Measurements from ENCODE around the gene NTN1. TPM values are rescaled to one million over a fixed set of nuclear protein-coding genes. Genes with fewer than 3 reads are reported as not detected.
"Not testable (repeated sequence)": the region's sequence is repeated elsewhere in the genome, so short reads cannot be mapped to it uniquely, and the experiment has no call there.

NTN1 gene
- total RNA-seq, 1 experiment from 2014 or later = 22.8 TPM

DNA sequence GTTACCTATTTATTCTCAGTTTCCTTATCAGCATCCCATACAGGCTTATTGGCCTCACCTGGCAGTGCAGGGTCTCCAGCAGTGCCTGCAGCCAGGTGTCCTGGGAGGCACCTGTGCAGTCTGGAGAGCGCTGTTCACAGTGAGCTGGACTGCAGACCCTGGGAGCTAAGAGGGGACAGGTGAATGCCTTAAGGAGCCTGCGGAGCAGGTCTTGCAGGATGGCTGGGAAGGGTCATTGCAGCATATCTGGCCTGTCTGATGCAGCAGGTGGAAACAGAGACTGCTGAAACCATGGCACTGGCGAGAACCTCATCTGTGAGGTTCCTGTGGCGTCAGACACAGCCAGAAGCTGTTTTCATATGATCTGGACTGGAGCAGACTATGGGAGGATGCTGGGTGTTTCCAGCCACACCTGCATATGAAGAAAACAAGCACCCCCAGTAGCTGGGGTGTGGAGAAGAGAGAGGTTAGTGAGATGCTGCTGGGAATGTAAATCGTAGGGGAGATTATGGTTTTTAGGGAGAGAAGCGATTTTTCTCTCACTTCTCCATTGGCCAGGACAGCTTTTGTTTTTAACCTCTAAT lies 77.0 kb downstream of the NTN1 start:
- Histone ChIP-seq H3K27ac (no peak overlapping the region), H3K36me3 (peaks cover 3% of the 10 kb centered on the region; the same call in 1 of the 2 replicates), H3K9me3 (replicated peaks) (no peaks in the 10 kb centered on the region), H3K4me1 (replicated peaks) (no peaks in the 10 kb centered on the region), H3K27me3 (replicated peaks) (no peaks in the 10 kb centered on the region), H3K4me3 (no peak overlapping the region)
- DNase-seq (ENCODE audit: low read depth in 1 of 2, low spot score in 2 of 2) = no peak

DNA sequence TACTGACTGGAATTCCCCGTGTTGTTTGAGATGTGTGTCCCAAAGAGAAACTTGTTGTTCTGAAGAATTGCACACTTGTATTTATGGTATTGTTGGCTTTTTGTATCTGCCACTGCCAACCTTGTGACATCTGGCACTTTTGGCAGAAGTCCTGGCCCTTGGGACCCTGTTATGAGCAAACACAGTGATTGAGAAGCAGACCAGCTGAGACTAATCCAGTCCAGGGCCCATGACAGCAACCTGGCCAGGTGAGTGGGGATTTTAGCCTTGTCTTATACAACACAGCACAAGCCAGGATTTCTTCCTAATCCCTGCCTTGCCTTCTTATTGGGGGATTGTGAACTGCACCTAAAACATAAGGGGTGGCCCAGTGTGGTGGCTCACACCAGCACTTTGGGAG lies 80.0 kb downstream of the NTN1 start:
- H3K27ac ChIP-seq = no peak overlapping the region
- H3K36me3 ChIP-seq = peaks cover 3% of the 10 kb centered on the region; the same call in 1 of the 2 replicates
- no peaks in the 10 kb centered on the region for H3K9me3 ChIP-seq (replicated peaks)

DNA sequence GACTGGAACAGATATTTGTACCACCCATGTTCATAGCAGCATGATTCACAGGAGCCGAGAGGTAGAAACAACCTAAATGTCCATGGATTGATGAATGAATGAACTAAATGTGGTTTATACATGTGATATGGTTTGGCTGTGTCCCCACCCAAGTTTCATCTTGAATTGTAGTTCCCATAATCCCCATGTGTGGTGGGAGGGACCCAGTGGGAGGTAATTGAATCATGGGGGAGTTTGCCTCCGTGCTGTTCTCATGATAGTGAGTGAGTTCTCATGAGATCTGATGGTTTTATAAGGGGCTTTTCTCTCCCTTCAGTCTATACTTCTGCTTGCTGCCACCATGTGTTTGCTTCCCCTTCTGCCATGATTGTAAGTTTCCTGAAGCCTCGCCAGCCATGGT lies 81.9 kb downstream of the NTN1 start:
- H3K27me3 ChIP-seq (replicated peaks); H3K9me3 ChIP-seq (replicated peaks): not testable (repeated sequence)

More for the DNA sequence above, 80.0 kb downstream of the NTN1 start:
- Histone ChIP-seq H3K4me3 (no peak overlapping the region), H3K4me1 (replicated peaks) (no peaks in the 10 kb centered on the region), H3K27me3 (replicated peaks) (no peaks in the 10 kb centered on the region)
- DNase-seq (ENCODE audit: low read depth in 1 of 2, low spot score in 2 of 2) = no peak

DNA sequence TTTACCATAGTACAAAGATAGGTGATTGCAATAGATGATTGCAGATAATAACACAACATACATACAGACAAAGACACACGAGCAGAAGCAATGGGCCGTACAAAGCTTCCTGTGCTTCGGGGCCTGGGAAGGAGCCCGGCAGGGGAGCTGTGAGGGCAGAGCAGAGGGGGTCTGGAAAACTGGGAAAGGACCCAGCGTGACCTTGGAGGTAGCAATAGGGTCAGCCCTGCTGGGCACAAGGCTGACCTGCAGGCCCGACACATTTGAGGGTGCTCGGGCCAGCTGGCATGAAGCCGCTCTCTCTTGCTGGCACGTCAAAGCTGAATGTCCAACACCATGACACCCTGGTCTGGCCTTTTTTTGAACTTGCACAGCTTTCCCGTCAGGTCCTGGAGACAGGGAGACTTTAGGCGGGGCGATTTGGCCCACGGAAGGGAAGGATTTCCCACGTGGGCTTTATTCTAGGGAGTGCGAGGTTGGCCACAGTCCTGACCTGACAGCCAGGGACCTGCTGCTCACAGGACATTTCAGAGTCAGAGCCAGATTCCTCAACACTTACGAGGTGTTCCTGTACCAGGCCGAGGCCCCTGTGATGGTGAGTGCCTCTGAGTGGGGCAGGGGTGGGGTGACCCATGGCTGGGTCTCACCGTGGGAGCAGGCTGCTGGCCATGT lies 83.2 kb downstream of the NTN1 start:
- Histone ChIP-seq H3K27ac (no peak overlapping the region), H3K36me3 (peaks cover 3% of the 10 kb centered on the region; the same call in 1 of the 2 replicates), H3K4me3 (no peak overlapping the region), H3K9me3 (replicated peaks) (no peaks in the 10 kb centered on the region), H3K4me1 (replicated peaks) (no peaks in the 10 kb centered on the region), H3K27me3 (replicated peaks) (no peaks in the 10 kb centered on the region)
- no peak for DNase-seq (ENCODE audit: low read depth in 1 of 2, low spot score in 2 of 2)

More for the DNA sequence above, 81.9 kb downstream of the NTN1 start:
- H3K27ac ChIP-seq; H3K36me3 ChIP-seq; DNase-seq (ENCODE audit: low read depth in 1 of 2, low spot score in 2 of 2); H3K4me3 ChIP-seq; H3K4me1 ChIP-seq (replicated peaks): not testable (repeated sequence)

DNA sequence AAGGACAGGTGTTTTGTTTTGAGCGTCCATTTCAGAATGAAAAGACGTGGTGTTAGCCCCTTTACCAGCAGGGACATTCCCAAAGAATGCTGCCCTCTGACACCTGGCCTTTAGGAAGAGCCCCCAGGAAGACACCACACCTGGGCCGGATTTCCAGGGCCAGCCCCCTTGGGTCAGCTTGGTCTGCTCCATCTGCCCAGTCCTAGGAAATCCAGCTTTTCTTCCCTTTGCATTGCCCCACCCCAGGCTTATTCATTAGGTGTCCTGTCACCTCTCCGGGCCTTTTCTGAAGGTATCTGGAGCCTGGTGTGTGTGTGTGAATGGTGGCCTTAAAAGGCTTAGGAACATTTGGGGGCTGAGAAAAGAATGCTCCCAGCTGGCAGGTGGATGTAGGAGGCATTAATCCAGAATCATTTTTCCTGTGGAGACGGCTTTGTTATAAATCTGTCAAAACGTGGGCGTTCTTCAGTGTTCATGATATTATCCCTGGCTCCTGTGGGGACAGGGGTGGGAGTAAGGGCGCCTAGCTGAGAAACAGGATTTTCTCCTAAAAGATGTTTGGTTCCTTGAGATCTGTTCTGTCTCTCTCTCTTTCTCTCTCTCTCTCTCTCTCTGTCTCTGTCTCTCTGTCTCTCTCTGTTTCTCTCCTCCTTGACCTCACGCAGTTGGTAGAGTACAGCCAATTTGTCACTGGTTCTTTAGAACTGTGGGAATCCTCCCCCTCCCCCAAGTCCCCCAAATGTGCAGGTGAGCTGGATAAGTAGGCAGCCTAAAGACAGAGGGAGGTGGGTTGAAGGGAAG lies 84.0 kb downstream of the NTN1 start:
- DNase-seq (ENCODE audit: low read depth in 1 of 2, low spot score in 2 of 2) = no peak
- H3K36me3 ChIP-seq = peaks cover 3% of the 10 kb centered on the region; the same call in 1 of the 2 replicates

DNA sequence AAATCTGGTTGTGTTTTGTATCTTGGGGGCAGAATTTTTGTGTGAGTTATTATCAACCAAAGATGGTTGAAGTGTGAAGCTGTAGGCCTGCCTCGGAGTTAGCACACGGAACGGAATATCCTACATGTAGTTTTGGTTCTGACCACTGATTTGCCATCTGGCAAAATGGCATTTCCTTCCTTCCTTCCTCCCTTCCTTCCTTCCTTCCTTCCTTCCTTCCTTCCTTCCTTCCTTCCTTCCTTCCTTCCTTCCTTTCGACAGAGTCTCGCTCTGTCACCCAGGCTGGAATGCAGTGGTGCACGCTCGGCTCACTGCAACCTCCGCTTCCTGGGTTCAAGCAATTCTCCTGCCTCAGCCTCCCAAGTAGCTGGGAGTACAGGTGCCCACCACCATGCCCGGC lies 85.0 kb downstream of the NTN1 start:
- H3K4me1 ChIP-seq (replicated peaks); H3K4me3 ChIP-seq; H3K27me3 ChIP-seq (replicated peaks); H3K36me3 ChIP-seq; H3K27ac ChIP-seq; H3K9me3 ChIP-seq (replicated peaks); DNase-seq (ENCODE audit: low read depth in 1 of 2, low spot score in 2 of 2): not testable (repeated sequence)

More for the DNA sequence above, 84.0 kb downstream of the NTN1 start:
- no peak overlapping the region for H3K4me3 ChIP-seq
- H3K27me3 ChIP-seq (replicated peaks) = no peaks in the 10 kb centered on the region
- no peak overlapping the region for H3K27ac ChIP-seq
- H3K4me1 ChIP-seq (replicated peaks) = no peaks in the 10 kb centered on the region
- no peaks in the 10 kb centered on the region for H3K9me3 ChIP-seq (replicated peaks)

DNA sequence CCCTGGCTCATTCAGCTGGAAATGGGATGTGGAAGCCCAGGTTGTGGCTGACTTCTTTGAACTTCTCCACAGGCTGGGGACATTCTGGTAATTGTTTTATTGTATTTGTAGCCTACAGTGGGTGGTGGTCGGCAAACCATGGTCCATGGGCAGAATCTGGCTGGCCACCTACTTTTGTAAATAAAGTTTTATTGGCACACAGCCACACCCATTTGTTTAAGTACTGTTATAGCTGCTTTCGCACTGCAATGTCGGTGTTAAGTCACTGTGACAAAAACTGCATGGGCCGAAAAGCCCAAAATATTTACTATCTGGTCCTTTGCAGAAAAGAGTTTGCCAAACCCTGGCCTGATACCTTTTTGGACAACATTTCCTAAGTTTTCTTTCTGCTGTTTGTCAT lies 86.2 kb downstream of the NTN1 start:
- H3K4me1 ChIP-seq (replicated peaks) = no peaks in the 10 kb centered on the region
- H3K27me3 ChIP-seq (replicated peaks) = no peaks in the 10 kb centered on the region
- H3K36me3 ChIP-seq = peaks cover 2% of the 10 kb centered on the region; the same call in 1 of the 2 replicates
- H3K4me3 ChIP-seq = no peak overlapping the region
- DNase-seq (ENCODE audit: low read depth in 1 of 2, low spot score in 2 of 2) = no peak
- no peaks in the 10 kb centered on the region for H3K9me3 ChIP-seq (replicated peaks)
- H3K27ac ChIP-seq = no peak overlapping the region

DNA sequence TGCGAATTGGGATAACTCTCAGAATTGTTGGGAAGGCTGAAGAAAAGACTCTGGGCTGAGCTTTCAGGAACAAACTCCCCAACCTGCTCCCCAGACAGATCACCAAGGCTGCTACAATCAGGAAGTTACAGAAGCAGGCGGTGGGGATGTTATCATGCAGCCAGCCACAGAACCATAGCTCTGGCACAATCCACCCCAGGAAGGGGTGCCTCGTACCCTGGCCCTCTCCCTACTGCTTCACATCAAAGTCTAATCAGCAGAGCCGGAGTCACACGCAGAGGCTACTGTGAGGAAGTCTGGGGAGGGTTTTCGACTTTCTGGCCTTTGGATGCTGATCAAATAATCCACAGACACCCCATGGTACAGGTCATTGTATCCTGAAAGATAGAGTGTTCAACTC lies 86.8 kb downstream of the NTN1 start:
- H3K4me1 ChIP-seq (replicated peaks) = no peaks in the 10 kb centered on the region
- H3K9me3 ChIP-seq (replicated peaks) = no peaks in the 10 kb centered on the region
- no peak for DNase-seq (ENCODE audit: low read depth in 1 of 2, low spot score in 2 of 2)
- H3K4me3 ChIP-seq = no peak overlapping the region
- H3K27ac ChIP-seq = no peak overlapping the region
- H3K27me3 ChIP-seq (replicated peaks) = no peaks in the 10 kb centered on the region
- H3K36me3 ChIP-seq = no peaks in the 10 kb centered on the region

DNA sequence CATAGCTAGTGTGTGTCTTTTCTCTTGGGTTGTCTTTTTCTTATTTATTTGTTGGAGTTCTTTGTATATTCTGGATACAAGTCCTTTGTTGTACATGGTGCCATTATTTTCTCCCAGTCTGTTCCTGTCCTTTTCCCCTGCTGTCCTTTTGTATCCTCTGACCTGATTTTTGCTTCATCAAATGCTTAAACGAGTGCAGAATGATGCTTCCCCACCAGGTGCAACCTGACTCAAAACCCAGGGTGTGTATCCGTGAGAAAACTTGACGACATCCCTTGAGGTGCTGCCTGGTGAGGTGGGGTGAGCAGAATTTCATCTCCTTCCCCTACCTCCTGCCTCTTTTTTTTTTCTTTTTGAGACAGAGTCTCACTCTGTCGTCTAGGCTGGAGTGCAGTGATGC lies 88.6 kb downstream of the NTN1 start:
- H3K9me3 ChIP-seq (replicated peaks) = no peaks in the 10 kb centered on the region
- no peak overlapping the region for H3K27ac ChIP-seq
- no peaks in the 10 kb centered on the region for H3K36me3 ChIP-seq
- no peaks in the 10 kb centered on the region for H3K27me3 ChIP-seq (replicated peaks)
- H3K4me1 ChIP-seq (replicated peaks) = peaks cover 6% of the 10 kb centered on the region
- DNase-seq (ENCODE audit: low read depth in 1 of 2, low spot score in 2 of 2) = no peak
- H3K4me3 ChIP-seq = no peak overlapping the region

DNA sequence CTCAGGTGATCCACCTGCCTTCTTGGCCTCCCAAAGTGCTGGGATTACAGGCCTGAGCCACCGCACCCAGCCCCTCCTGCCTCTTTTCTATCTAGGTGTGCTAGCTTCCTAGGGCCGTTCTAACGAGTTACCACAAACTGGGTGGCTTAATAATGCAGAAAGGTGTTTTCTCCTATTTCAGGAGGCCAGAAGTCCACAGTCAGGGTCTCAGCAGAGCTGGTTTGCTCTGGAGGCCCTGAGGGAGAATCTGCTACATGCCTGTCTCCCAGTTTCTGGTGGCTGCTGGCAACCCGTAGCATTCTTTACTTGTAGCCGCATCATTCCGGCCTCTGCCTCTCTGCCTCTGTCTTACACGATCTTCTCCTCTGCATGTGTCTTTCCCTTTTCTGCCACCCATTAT lies 89.2 kb downstream of the NTN1 start:
- Histone ChIP-seq H3K4me1 (replicated peaks) (peaks cover 10% of the 10 kb centered on the region), H3K27me3 (replicated peaks) (no peaks in the 10 kb centered on the region), H3K27ac (no peak overlapping the region), H3K4me3 (no peak overlapping the region), H3K9me3 (replicated peaks) (no peaks in the 10 kb centered on the region), H3K36me3 (no peaks in the 10 kb centered on the region)
- no peak for DNase-seq (ENCODE audit: low read depth in 1 of 2, low spot score in 2 of 2)

DNA sequence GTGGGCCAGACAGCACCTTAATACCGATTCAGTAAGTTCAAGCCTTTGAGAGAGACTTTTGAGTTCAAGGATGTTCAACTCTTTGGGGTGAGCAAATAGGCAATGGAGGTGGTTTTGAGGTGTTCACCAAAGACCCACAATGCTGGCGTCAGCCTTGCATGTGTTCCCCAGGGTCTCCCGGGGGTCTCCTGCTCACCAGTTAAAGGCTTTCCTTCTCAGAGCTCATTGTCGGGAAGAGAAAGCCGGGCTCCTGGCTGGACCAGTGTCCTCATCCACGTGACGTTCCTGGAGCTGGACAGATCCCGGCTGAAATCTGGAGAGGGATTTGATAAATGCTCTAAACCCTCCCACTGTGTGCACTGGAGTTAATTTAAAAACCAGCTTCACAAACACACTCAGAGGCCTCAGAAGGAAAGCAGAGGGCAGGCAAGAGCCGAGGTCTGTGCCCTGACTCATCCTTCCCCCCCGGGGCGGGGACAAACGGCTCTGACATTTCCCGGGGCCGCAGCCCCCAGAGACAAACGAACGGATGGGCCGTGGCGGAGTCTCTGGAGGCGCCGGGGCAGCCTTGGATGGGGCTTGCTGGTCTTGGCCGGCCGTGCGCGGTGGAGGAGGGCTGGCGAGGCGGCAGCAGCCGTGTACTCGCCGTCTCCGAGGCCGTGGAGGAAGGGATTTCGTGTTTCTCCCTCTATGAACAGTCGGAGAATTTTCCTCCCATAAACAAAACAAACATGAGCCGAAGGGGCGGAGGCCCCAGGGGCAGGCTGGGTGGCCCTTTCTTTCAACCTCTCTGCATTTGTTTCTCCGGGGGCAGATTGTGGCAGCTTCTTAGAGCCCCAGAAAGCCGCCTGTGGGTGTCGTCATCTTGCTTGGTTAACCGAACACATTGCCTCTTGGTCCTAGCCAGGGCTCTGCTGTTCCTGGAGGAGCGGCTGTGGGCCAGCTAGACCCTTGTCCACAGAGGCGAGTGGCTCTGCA lies 94.2 kb downstream of the NTN1 start:
- peaks cover 29% of the 10 kb centered on the region for H3K4me1 ChIP-seq (replicated peaks)
- H3K27me3 ChIP-seq (replicated peaks) = no peaks in the 10 kb centered on the region
- H3K27ac ChIP-seq = peak overlapping the region; percentile 97
- no peaks in the 10 kb centered on the region for H3K9me3 ChIP-seq (replicated peaks)
- H3K36me3 ChIP-seq = no peaks in the 10 kb centered on the region
- peak; percentile 94 to 97 for DNase-seq (ENCODE audit: low read depth in 1 of 2, low spot score in 2 of 2)
- peak overlapping the region; percentile 36 for H3K4me3 ChIP-seq

DNA sequence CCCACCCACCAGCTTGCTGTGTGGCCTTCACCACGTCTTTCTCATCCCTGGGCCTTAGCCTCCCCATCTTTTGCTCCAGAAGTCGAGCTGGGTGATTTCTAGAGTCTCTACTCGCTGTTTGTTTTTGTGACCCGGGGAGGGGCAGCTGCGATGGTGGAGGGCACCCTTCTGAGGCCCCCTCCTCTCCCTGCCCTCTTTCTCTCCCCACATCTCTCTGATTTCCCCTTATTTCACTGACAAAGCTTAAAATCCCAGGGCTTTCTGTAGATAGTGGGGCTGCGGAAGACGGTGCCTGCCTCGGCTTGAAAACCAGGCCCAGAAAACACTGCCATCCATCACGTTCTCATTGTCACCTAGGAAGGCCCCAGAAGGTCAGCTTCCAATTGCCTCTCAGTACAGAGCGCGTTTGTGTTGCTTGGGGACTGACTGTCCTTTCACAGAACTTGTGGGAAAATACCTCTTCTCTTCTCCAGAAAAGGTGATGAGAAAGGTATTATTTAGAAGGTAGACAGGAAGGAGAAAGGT lies 95.1 kb downstream of the NTN1 start:
- H3K9me3 ChIP-seq (replicated peaks) = no peaks in the 10 kb centered on the region
- H3K36me3 ChIP-seq = no peaks in the 10 kb centered on the region
- peaks cover 29% of the 10 kb centered on the region for H3K4me1 ChIP-seq (replicated peaks)
- peak in 1 of 2 experiments; percentile 34 for DNase-seq (ENCODE audit: low read depth in 1 of 2, low spot score in 2 of 2)
- peak overlapping the region; percentile 97 for H3K27ac ChIP-seq
- H3K4me3 ChIP-seq = no peak overlapping the region
- no peaks in the 10 kb centered on the region for H3K27me3 ChIP-seq (replicated peaks)

All from SJSA1 (cell line).